Activated T-helper 9 cell treated with anti-CD3 and anti-CD28 coated beads, Interleukin-2, amount 50 U/mL, for 16 hours (primary cell): ENCODE measurements around the gene ARL17B.
A peak's percentile ranks its signal among the peaks of the same experiment; 100 is the strongest.
"Not testable (repeated sequence)": the region's sequence is repeated elsewhere in the genome, so short reads cannot be mapped to it uniquely, and the experiment has no call there.

Experiments
- DNase-seq: peaks from one replicate; pipeline ENCODE4 v3.0.0-alpha.2; 2020; ENCODE audit warnings: low read depth

The ARL17B gene

GRCh38 chr17:46249153-46249552 lies 112.4 kb downstream of the ARL17B start:
- DNase-seq: not testable (repeated sequence)

GRCh38 chr17:46244949-46245768 lies 116.4 kb downstream of the ARL17B start:
- not testable (repeated sequence) for DNase-seq

DNA sequence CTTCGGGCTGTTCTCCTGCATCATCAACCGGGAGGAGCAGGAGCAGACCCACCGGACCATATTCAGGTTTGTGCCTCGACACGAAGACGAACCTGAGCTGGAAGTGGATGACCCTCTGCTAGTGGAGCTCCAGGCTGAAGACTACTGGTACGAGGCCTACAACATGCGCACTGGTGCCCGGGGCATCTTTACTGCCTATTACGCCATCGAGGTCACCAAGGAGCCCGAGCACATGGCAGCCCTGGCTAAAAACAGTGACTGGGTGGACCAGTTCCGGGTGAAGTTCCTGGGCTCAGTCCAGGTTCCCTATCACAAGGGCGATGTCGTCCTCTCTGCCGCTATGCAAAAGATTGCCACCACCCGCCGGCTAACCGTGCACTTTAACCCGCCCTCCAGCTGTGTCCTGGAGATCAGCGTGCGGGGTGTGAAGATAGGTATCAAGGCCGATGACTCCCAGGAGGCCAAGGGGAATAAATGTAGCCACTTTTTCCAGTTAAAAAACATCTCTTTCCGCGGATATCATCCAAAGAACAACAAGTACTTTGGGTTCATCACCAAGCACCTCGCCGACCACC lies 117.1 kb downstream of the ARL17B start:
- DNase-seq: not testable (repeated sequence)

GRCh38 chr17:46243928-46244327 lies 117.6 kb downstream of the ARL17B start:
- not testable (repeated sequence) for DNase-seq

- not testable (repeated sequence) for DNase-seq
These were observed 118.1 kb downstream of the ARL17B start for GRCh38 chr17:46243505-46243904.

DNA sequence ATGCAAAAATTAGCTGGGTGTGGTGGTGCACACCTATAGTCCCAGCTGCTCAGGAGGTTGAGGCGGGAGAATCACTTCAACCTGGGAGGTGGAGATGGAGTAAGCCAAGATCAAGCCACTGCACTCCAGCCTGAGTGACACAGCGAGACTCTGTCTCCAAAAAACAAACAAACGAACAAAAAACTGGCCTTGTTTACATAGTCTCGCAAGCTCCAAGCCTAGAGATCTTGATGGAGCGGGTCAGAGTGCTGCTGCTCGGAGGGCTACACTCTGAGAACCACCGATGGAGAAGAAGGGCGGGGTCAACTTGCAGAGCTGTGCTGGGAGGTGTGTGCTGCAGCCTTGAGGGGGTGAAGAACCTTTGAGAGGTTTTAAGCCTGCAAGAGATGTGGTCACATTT lies 130.2 kb downstream of the ARL17B start:
- DNase-seq: not testable (repeated sequence)

- DNase-seq: peak; percentile 82
These were observed 136.2 kb downstream of the ARL17B start for GRCh38 chr17:46225274-46225794.

GRCh38 chr17:46224864-46225263 lies 136.7 kb downstream of the ARL17B start:
- DNase-seq: peak; percentile 5
